HepG2 (cell line): Measurements from ENCODE around the gene ATG13. TPM values are rescaled to one million over a fixed set of nuclear protein-coding genes. Genes with fewer than 3 reads are reported as not detected.

Source experiments
- ATAC-seq: fragments of 200-7000 bp; cut with Tn5 transposase; 3 replicates; pipeline ENCODE4 v1.9.1; 2020; ENCODE audit warnings: mild to moderate bottlenecking, moderate library complexity
- BruUV-seq: library from RNA; stranded (reverse); fragments of 400-500 nt; replicated peaks from 2 replicates; lab custom pipeline; 2021; lab: Mats Ljungman, UMichigan
- CTCF ChIA-PET: fragments of 300-600 bp; formaldehyde crosslinking; extraction: SDS; loops from one replicate; lab custom pipeline; 2021; ENCODE audit warnings: low total read pairs, inconsistent platforms, low intra/inter-chr PET ratio; lab: Yijun Ruan, JAX
- POLR2A ChIA-PET: fragments of 350-600 bp; sonication (Branson Sonifier 250); formaldehyde crosslinking; loops from one replicate; lab custom pipeline; 2020; ENCODE audit warnings: antibody characterized with exemption, inconsistent platforms; lab: Yijun Ruan, JAX
- DNase-seq: peaks from one replicate; pipeline ENCODE4 v3.0.0-alpha.2; 2015; ENCODE audit warnings: low spot score
- FAIRE-seq: peaks from 3 replicates; lab custom pipeline; 2011; peaks lifted over from hg19 to GRCh38; lab: Jason Lieb, UNC
- H2AFZ ChIP-seq: one replicate; pipeline ENCODE4 v1.6.1; 2011; ENCODE audit warnings: low read length, inconsistent platforms
- H3K27ac ChIP-seq: fragments of 300-600 bp; 3 replicates; pipeline ENCODE4 v1.8.0; 2011; ENCODE audit warnings: mixed run types, mild to moderate bottlenecking, mixed read lengths, low read length, inconsistent platforms; ENCODE audit not compliant: insufficient read depth; ENCODE audit errors: extremely low read length
- H3K27me3 ChIP-seq, 2 experiments: fragments of 200-600 bp in 1 of 2; 2 replicates in 1 of 2; 3 replicates in 1 of 2; pipeline versions ENCODE4 v1.6.0 to v1.8.0; 2011; ENCODE audit warnings: low read length in 2 of 2, mild to moderate bottlenecking in 2 of 2, moderate library complexity in 2 of 2, inconsistent platforms in 1 of 2; ENCODE audit not compliant: insufficient read depth in 2 of 2, control insufficient read depth in 1 of 2
- H3K36me3 ChIP-seq, 2 experiments: fragments of 200-600 bp in 1 of 2; replicated peaks in 1 of 2; 2 replicates in 1 of 2; 3 replicates in 1 of 2; pipeline versions ENCODE4 v1.5.1 to v1.8.0; 2011; ENCODE audit warnings: low read length in 2 of 2, inconsistent platforms in 1 of 2; ENCODE audit not compliant: insufficient read depth in 2 of 2, control insufficient read depth in 1 of 2
- H3K4me1 ChIP-seq: 2 replicates; pipeline ENCODE4 v1.5.1; 2012; ENCODE audit warnings: low read length, inconsistent platforms; ENCODE audit not compliant: insufficient read depth
- H3K4me2 ChIP-seq: 2 replicates; pipeline ENCODE4 v1.6.0; 2011; ENCODE audit warnings: low read depth, low read length, inconsistent platforms
- H3K4me3 ChIP-seq, 3 experiments: fragments of 200-600 bp in 1 of 3; sonication (generic), shearing (Covaris generic) in 1 of 3; replicated peaks in 1 of 3; 2 replicates each; pipeline ENCODE4 v1.5.1; 2011 to 2016; ENCODE audit warnings: low read length in 3 of 3, inconsistent platforms in 2 of 3, low read depth in 2 of 3, mild to moderate bottlenecking in 2 of 3, control low read depth in 1 of 3, mixed read lengths in 1 of 3; ENCODE audit not compliant: insufficient read depth in 1 of 3
- H3K79me2 ChIP-seq: one replicate; pipeline ENCODE4 v1.6.1; 2011; ENCODE audit warnings: low read length, inconsistent platforms; ENCODE audit not compliant: insufficient read depth
- H3K9ac ChIP-seq: 2 replicates; pipeline ENCODE4 v1.6.0; 2011; ENCODE audit warnings: mild to moderate bottlenecking, low read depth, low read length, inconsistent platforms; ENCODE audit not compliant: insufficient read depth
- H3K9me3 ChIP-seq: 2 replicates; pipeline ENCODE4 v1.5.1; 2012; ENCODE audit warnings: mild to moderate bottlenecking, low read length
- H4K20me1 ChIP-seq: 2 replicates; pipeline ENCODE4 v1.6.0; 2011; ENCODE audit warnings: inconsistent platforms, mild to moderate bottlenecking, low read length, moderate library complexity; ENCODE audit not compliant: insufficient read depth
- CHD4 ChIP-seq: fragments of 200-600 bp; sonication (generic); IDR thresholded peaks from 2 replicates; pipeline ENCODE4 v1.7.0; 2017; ENCODE audit warnings: mild to moderate bottlenecking, low read length, borderline replicate concordance
- HNF4G ChIP-seq, 2 experiments: sonication (generic) in 1 of 2; formaldehyde crosslinking in 1 of 2; IDR thresholded peaks; 2 replicates each; pipeline versions ENCODE4 v1.4.0 to v1.6.1; 2011 to 2020; ENCODE audit warnings: borderline replicate concordance in 2 of 2, low read depth in 2 of 2, mild to moderate bottlenecking in 2 of 2, low read length in 1 of 2, missing genetic modification reagents in 1 of 2, moderate library complexity in 1 of 2
- ONECUT2 ChIP-seq: sonication (generic); formaldehyde crosslinking; IDR thresholded peaks from 2 replicates; pipeline ENCODE4 v1.4.0; 2020; ENCODE audit warnings: missing genetic modification reagents
- PAXIP1 ChIP-seq: sonication (generic); formaldehyde crosslinking; conservative IDR thresholded peaks from 2 replicates; pipeline ENCODE4 v1.4.0; 2020; ENCODE audit warnings: mild to moderate bottlenecking, missing genetic modification reagents, moderate library complexity
- PRPF4 ChIP-seq: fragments of 200-400 bp; formaldehyde crosslinking; IDR thresholded peaks from 2 replicates; pipeline ENCODE4 v1.6.1; 2016; ENCODE audit warnings: low read length, low read depth; ENCODE audit not compliant: poor library complexity, severe bottlenecking
- RELA ChIP-seq: sonication (generic); formaldehyde crosslinking; IDR thresholded peaks from 2 replicates; pipeline ENCODE4 v1.4.0; 2020; ENCODE audit warnings: missing genetic modification reagents
- SIN3A ChIP-seq: IDR thresholded peaks from 2 replicates; pipeline ENCODE4 v1.6.1; 2011; ENCODE audit warnings: low read depth, mild to moderate bottlenecking, control low read depth, low read length, borderline replicate concordance
- SP2 ChIP-seq: sonication (generic); formaldehyde crosslinking; IDR thresholded peaks from 2 replicates; pipeline ENCODE4 v1.5.1; 2020; ENCODE audit warnings: mild to moderate bottlenecking, missing genetic modification reagents
- ZBTB7A ChIP-seq: sonication (generic); formaldehyde crosslinking; IDR thresholded peaks from 2 replicates; pipeline ENCODE4 v1.8.0; 2022; ENCODE audit warnings: mild to moderate bottlenecking, missing genetic modification reagents
- ZC3H4 ChIP-seq: sonication (generic); formaldehyde crosslinking; IDR thresholded peaks from 2 replicates; pipeline ENCODE4 v1.4.0; 2020; ENCODE audit warnings: missing genetic modification reagents, borderline replicate concordance
- ZNF205 ChIP-seq: IDR thresholded peaks from 2 replicates; pipeline ENCODE4 v1.6.1; 2018; ENCODE audit warnings: missing biosample characterization, missing genetic modification reagents
- ZNF383 ChIP-seq: sonication (generic); formaldehyde crosslinking; IDR thresholded peaks from 2 replicates; pipeline ENCODE4 v1.4.0; 2020; ENCODE audit warnings: missing genetic modification reagents, mild to moderate bottlenecking, borderline replicate concordance
- ZNF644 ChIP-seq: IDR thresholded peaks from 2 replicates; pipeline ENCODE4 v1.6.1; 2016; ENCODE audit warnings: low read depth
- WGBS: methylation state at CpG from one replicate; pipeline ENCODE4 v1.1.6; 2017; ENCODE audit warnings: low lambda C conversion rate; 5-methylcytosine and 5-hydroxymethylcytosine counted together
- in situ Hi-C: cut with HindIII; loops from 2 replicates; pipeline ENCODE4 v1.10.0; 2017; ENCODE audit warnings: low pct_unique_long_range_greater_than_20kb; ENCODE audit not compliant: extremely low pct_ligation_motif_present
- intact Hi-C: fragments of 100-400 bp; cut with micrococcal nuclease; formaldehyde crosslinking; loops from one replicate; pipeline ENCODE4 v1.10.0; 2022; ENCODE audit not compliant: unreplicated experiment
- polyA plus RNA-seq, 8 experiments: library from polyadenylated mRNA; depleted of rRNA in 3 of 8; stranded (reverse) in 7 of 8; unstranded in 1 of 8; fragments of >200 nt; fragmentation: Illumina TruSeq in 4 of 8; extraction: Trizol in 4 of 8; gene quantifications; 2 replicates each; pipeline versions ENCODE4 v1.2.1 to v1.2.3, GENCODE V29; 2011 to 2016; ENCODE audit warnings: low read depth in 4 of 8, missing spikeins in 1 of 8, mixed read lengths in 1 of 8; ENCODE audit not compliant: insufficient read depth in 1 of 8
- total RNA-seq, 5 experiments: library from RNA; depleted of rRNA; stranded (reverse); fragments of >200 nt; fragmentation: Illumina TruSeq; extraction: Trizol; gene quantifications; 2 replicates each; pipeline ENCODE4 v1.2.3, GENCODE V29; 2016; ENCODE audit warnings: low read depth in 1 of 5

The ATG13 gene
- total and polyA plus RNA-seq, 2 of the 13 experiments (the other 11 are each of a cell fraction or from before 2014, with no cell fraction given) = 55.0 to 77.3 TPM

GRCh38 chr11:46612326-46612725 lies 5.0 kb upstream of the ATG13 start:
- Histone ChIP-seq H3K27ac (peak overlapping the region; percentile 72), H3K4me1 (peaks cover 41% of the 10 kb centered on the region), H3K79me2 (no peaks in the 10 kb centered on the region), H3K9me3 (no peaks in the 10 kb centered on the region), H3K9ac (no peak overlapping the region), H3K27me3 (no peaks in the 10 kb centered on the region), H3K4me2 (peak overlapping the region; percentile 48; the same call in 1 of the 2 replicates), H2AFZ (no peak overlapping the region), H3K36me3 (no peaks in the 10 kb centered on the region), H4K20me1 (no peaks in the 10 kb centered on the region), H3K4me3 (no peak overlapping the region)
- in situ Hi-C loops = no loop called here
- BruUV-seq = no TSS peak
- POLR2A ChIA-PET = interaction anchor here (0.7 to 2.8 kb wide), 4 partner anchors 12 to 220 kb away, joined by 4 to 14 read pairs (median 9); partner anchors contain the start of gene AMBRA1
- intact Hi-C loops = no loop called here
- TF ChIP-seq ONECUT2 (CRISPR knock-in tag) = no peak
- TF ChIP-seq RELA = no peak
- TF ChIP-seq ZNF644 (CRISPR knock-in tag) = no peak
- no peak for TF ChIP-seq ZNF383
- no peak for TF ChIP-seq SIN3A
- TF ChIP-seq ZC3H4 (CRISPR knock-in tag) = no peak
- no peak for TF ChIP-seq PRPF4
- no peak for TF ChIP-seq SP2 (CRISPR knock-in tag)
- TF ChIP-seq HNF4G (IDR thresholded peaks at IDR 0.05; ENCODE audit: borderline replicate concordance, low read depth, low read length) = no peak
- no peak for TF ChIP-seq HNF4G (CRISPR knock-in tag; IDR thresholded peaks at IDR 0.05; ENCODE audit: borderline replicate concordance, low read depth)
- no peak for TF ChIP-seq ZNF205 (CRISPR knock-in tag)
- TF ChIP-seq CHD4 = no peak
- TF ChIP-seq ZBTB7A (CRISPR knock-in tag) = no peak
- no peak for TF ChIP-seq PAXIP1 (CRISPR knock-in tag)
- no peak for DNase-seq
- CTCF ChIA-PET = no interaction called here
- no peak for FAIRE-seq
- WGBS = 96% methylated on average over 2 of the region's 2 CpGs
- no peak for ATAC-seq
